ENCODE results near the gene EMC10. TPM values are rescaled to one million over a fixed set of nuclear protein-coding genes. Genes with fewer than 3 reads are reported as not detected.
"Not testable (repeated sequence)": the region's sequence is repeated elsewhere in the genome, so short reads cannot be mapped to it uniquely, and the experiment has no call there.

Gene EMC10
- total RNA-seq, 1 donor from 2014 or later, result 79.2 TPM

DNA sequence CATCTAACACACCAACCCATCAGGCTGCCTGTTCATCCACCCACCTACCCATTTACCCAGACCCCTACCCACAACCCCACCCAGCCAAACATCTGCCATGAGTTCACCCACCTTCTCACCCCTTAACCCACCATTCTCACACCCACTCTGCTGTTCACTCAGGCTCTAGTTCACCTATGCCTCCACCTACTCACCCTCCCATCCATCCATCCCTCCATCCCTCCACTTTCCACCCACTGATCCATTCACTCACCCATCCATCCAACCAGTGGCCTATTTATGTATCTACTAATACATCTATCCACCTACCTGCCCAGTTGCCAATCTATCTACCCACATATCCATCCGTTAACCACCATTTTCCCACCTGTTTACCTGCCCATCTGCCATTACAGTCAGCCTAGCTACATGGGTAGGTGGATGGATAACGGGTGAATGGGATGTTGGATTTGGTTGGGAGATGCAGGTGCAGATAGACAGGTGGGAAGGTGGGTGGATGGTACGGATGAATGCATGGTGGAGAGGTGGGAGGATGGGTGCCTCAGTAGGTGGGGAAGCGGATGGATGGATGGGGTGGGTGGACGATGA is 38.4 kb upstream of the EMC10 start:
- H3K4me3 Mint-ChIP-seq, result no peak overlapping the region
- no peak for DNase-seq
- H3K27me3 Mint-ChIP-seq, result peaks cover 14% of the 10 kb centered on the region
- no peaks in the 10 kb centered on the region for H3K36me3 Mint-ChIP-seq (ENCODE audit: low read depth)
- H3K4me1 Mint-ChIP-seq, result peaks cover under 1% of the 10 kb centered on the region
- no peak overlapping the region for H3K27ac Mint-ChIP-seq
- intact Hi-C loops (cut with micrococcal nuclease), result loop anchor here (10.0 kb wide), 1 partner anchor 77 kb away; the partner anchor contains the start of genes ASPDH and JOSD2
- no peaks in the 10 kb centered on the region for H3K9me3 Mint-ChIP-seq

DNA sequence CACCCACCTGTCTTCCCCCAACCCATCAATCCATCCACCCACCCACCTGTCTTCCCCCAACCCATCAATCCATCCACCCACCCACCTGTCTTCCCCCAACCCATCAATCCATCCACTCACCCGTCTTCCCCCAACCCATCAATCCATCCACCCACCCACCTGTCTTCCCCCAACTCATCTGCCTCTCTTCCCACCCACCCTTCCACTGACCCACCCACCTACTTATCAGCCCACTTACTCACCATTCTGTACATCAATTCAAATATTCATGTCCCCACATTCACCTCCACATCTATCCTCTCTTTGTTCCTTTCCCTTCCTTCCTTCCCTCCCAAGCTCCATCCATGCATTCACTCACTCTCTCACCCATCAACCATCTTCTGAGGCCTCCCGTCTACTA is 37.2 kb upstream of the EMC10 start:
- H3K27ac Mint-ChIP-seq; H3K4me1 Mint-ChIP-seq; H3K4me3 Mint-ChIP-seq; H3K36me3 Mint-ChIP-seq (ENCODE audit: low read depth); H3K9me3 Mint-ChIP-seq; H3K27me3 Mint-ChIP-seq; DNase-seq: not testable (repeated sequence)
- intact Hi-C loops (cut with micrococcal nuclease), result loop anchor here (10.0 kb wide), 1 partner anchor 76 kb away; the partner anchor contains the start of genes ASPDH and JOSD2

DNA sequence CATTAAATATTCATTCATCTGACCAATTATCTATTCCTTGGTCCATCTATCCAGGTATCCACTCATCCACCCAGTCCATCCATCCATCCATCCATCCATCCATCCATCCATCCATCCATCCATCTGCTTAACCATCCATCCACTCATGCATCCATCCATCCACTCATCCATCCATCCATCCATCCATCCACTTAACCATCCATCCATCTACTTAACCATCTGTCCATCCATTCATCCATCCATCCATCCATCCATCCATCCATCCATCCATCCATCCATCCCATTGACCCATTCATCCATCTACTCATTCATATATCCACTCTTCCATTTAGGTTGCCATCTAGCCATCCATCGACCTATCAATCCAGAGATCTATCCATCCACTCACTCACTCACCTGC is 32.2 kb upstream of the EMC10 start:
- intact Hi-C loops (cut with micrococcal nuclease), result no loop called here
- no peak for DNase-seq
- H3K4me3 Mint-ChIP-seq, result no peak overlapping the region
- H3K27ac Mint-ChIP-seq, result no peak overlapping the region
- no peaks in the 10 kb centered on the region for H3K4me1 Mint-ChIP-seq
- no peaks in the 10 kb centered on the region for H3K36me3 Mint-ChIP-seq (ENCODE audit: low read depth)
- peaks cover 4% of the 10 kb centered on the region for H3K27me3 Mint-ChIP-seq
- H3K9me3 Mint-ChIP-seq, result peaks cover 4% of the 10 kb centered on the region

DNA sequence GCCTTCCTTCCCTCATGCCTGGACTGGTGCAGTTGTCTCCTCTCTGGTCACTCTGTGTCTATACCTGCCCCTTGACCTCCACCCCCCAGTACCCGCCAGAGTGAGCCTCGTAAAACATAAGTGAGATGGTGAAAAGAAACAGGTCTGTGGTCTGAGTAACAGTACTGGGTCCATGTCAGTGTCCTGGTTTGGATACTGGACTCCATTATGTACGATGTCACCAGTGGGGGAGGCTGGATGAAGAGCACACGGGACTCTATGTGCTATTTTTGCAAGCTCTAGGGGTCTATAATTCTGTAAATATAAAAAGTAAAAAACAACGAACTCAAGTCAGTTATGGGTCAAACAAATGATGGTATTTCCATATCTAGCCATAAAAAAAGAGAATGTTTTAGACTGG is 29.3 kb upstream of the EMC10 start:
- Mint-ChIP-seq H3K36me3 (ENCODE audit: low read depth) (no peaks in the 10 kb centered on the region), H3K27me3 (peaks cover 4% of the 10 kb centered on the region), H3K4me3 (no peak overlapping the region), H3K27ac (no peak overlapping the region), H3K9me3 (peaks cover 4% of the 10 kb centered on the region), H3K4me1 (no peaks in the 10 kb centered on the region)
- intact Hi-C loops (cut with micrococcal nuclease), result no loop called here
- no peak for DNase-seq

DNA sequence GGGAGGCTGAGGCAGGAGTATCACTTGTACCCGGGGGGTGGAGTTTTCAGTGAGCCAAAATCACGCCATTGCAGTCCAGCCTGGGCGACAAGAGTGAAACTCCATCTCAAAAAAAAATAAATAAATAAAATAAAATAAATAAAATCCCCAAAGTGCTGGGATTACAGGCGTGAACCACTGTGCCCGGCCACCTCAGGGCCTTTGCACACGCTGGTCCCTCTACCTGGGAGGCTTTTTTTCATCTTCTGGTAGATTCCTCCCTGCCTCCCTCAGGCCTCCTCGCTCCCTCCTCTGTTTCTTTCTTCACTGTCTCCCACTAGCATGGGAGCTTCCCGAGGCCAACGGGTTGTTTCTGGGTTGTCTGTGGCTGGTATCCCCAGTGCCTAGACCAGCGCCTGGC is 28.6 kb upstream of the EMC10 start:
- no peaks in the 10 kb centered on the region for H3K4me1 Mint-ChIP-seq
- DNase-seq, result no peak
- H3K27me3 Mint-ChIP-seq, result peaks cover 4% of the 10 kb centered on the region
- H3K36me3 Mint-ChIP-seq (ENCODE audit: low read depth), result no peaks in the 10 kb centered on the region
- intact Hi-C loops (cut with micrococcal nuclease), result no loop called here
- no peak overlapping the region for H3K4me3 Mint-ChIP-seq
- H3K27ac Mint-ChIP-seq, result no peak overlapping the region
- H3K9me3 Mint-ChIP-seq, result peaks cover 4% of the 10 kb centered on the region

DNA sequence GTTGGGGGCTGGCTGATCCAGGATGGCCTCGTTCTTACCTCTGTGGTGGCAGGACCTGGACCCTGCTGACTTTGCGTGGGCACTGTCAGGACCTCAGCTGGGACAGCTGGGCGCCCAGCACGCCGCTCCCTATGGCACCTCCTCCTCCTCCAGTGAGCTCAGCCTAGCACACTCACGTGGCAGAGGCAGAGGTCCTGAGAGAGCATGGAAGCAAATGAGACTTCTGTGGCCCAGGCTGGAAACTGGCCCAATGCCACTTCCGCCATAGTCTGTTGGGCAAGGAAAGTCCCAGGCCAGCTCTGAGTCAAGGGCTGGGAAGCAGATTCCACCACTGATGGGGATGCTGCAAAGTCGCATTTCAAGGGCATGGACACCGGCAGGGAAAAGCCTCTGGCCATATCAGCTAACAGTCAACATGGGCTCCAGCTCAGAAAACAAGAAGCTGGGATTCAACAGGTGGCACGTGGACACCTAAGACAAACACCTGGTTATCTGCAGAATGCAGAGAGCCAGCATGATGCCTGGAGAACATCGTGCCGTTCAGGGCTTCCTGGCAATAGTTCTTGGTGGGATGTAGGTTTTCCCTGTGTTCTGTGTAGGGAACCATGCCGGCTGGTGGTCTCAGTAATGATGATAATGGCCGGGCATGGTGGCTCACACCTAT is 26.9 kb upstream of the EMC10 start:
- Mint-ChIP-seq H3K9me3 (peaks cover 4% of the 10 kb centered on the region), H3K27me3 (peaks cover 4% of the 10 kb centered on the region), H3K4me3 (no peak overlapping the region), H3K27ac (no peak overlapping the region), H3K4me1 (no peaks in the 10 kb centered on the region), H3K36me3 (ENCODE audit: low read depth) (no peaks in the 10 kb centered on the region)
- no peak for DNase-seq
- intact Hi-C loops (cut with micrococcal nuclease), result no loop called here

DNA sequence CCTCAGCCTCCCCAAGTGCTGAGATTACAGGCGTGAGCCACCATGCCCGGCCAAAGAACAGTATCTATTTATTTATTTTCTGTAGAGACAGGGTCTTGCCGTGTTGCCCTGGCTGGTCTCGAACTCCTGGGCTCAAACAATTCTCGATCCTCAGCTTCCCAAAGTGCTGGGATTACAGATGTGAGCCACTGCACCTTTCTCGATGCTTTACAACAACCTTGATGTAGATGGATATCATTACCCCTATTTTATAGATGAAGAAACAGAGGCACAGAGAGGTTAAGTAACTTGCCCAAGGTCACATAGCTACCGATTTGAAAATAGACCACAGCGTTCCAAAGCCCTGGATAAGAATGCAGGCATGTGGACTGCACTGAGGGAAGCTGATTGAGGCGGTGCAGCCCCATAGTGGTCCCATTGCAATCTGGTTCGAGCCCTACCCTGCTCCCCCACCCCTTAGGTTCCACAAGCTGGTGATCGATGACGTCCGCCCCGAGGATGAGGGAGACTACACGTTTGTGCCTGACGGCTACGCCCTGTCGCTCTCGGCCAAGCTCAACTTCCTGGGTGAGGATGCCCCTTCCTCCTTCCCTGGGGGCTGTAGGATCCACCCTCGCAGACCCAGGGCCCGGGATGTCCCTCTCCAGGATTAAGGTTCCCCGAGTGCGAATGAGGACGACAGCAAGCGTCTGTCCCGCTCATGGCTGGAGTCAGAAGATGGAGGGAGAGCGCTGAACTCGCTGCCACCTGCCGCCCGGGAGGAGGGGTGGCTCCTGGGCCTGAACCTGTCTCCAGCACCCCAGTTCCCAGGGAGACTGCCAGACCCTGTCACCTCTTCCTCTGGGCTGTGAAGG is 25.7 kb upstream of the EMC10 start:
- H3K27ac Mint-ChIP-seq, result no peak overlapping the region
- intact Hi-C loops (cut with micrococcal nuclease), result no loop called here
- H3K4me1 Mint-ChIP-seq, result no peaks in the 10 kb centered on the region
- H3K36me3 Mint-ChIP-seq (ENCODE audit: low read depth), result no peaks in the 10 kb centered on the region
- H3K4me3 Mint-ChIP-seq, result no peak overlapping the region
- H3K27me3 Mint-ChIP-seq, result peaks cover 4% of the 10 kb centered on the region
- DNase-seq, result no peak
- peaks cover 4% of the 10 kb centered on the region for H3K9me3 Mint-ChIP-seq

DNA sequence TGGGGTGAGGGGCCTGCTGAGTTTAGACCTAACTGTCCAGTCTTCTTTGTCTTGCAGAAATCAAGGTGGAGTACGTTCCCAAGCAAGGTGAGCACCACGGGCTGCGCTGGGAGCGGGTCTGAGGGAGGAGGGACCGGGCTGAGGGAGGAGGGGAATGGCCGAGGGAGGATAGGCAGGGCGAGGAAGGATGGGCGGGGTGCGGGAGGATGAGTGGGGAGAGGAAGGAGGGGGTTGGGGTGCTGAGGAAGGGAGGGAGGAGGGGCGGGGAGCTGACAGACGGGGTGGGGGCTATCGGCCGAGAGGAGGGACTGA is 25.1 kb upstream of the EMC10 start:
- DNase-seq, result no peak
- Mint-ChIP-seq H3K4me3 (no peak overlapping the region), H3K27me3 (peaks cover 4% of the 10 kb centered on the region), H3K9me3 (peaks cover 4% of the 10 kb centered on the region), H3K4me1 (no peaks in the 10 kb centered on the region), H3K36me3 (ENCODE audit: low read depth) (no peaks in the 10 kb centered on the region), H3K27ac (no peak overlapping the region)
- intact Hi-C loops (cut with micrococcal nuclease), result no loop called here

DNA sequence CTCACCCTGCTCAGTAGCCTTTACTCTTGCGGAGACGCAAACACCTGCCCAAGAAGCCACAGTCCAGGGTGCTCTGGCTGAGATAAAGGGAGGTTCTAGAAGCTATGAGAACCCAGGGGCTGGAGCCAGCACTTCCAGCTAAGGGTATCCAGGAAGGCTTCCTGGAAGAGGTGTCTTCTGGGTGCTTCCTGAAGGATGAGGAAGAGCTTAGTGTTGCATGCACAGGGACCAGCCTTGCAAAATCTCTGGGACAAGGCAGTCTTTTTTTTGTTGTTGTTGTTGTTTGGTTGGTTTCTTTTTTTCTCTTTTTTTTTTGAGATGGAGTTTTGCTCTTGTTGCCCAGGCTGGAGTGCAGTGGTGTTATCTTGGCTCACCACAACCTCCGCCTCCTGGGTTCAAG is 23.1 kb upstream of the EMC10 start:
- H3K36me3 Mint-ChIP-seq (ENCODE audit: low read depth), result no peaks in the 10 kb centered on the region
- intact Hi-C loops (cut with micrococcal nuclease), result no loop called here
- no peak overlapping the region for H3K27ac Mint-ChIP-seq
- no peaks in the 10 kb centered on the region for H3K9me3 Mint-ChIP-seq
- no peaks in the 10 kb centered on the region for H3K4me1 Mint-ChIP-seq
- H3K27me3 Mint-ChIP-seq, result peaks cover 6% of the 10 kb centered on the region
- H3K4me3 Mint-ChIP-seq, result no peak overlapping the region
- DNase-seq, result no peak

DNA sequence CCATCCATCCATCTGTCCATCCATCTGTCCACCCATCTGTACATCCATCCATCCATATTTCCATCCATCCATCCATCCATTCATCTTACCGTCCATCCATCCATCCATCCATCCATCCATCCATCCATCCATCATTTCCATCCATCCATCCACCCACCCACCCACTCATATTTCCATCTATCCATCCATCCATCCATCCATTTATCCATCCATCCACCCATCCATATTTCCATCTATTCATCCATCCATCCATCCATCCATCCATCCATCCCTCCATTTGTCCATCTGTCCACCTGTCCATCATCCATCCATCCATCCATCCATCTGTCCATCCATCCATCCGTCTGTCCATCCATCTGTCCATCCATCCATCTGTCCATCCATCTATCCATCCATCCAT is 20.3 kb upstream of the EMC10 start:
- Mint-ChIP-seq H3K36me3 (ENCODE audit: low read depth) (no peaks in the 10 kb centered on the region), H3K4me1 (peaks cover 9% of the 10 kb centered on the region), H3K27ac (no peak overlapping the region), H3K27me3 (peaks cover 5% of the 10 kb centered on the region), H3K4me3 (no peak overlapping the region), H3K9me3 (no peaks in the 10 kb centered on the region)
- no peak for DNase-seq
- intact Hi-C loops (cut with micrococcal nuclease), result no loop called here

DNA sequence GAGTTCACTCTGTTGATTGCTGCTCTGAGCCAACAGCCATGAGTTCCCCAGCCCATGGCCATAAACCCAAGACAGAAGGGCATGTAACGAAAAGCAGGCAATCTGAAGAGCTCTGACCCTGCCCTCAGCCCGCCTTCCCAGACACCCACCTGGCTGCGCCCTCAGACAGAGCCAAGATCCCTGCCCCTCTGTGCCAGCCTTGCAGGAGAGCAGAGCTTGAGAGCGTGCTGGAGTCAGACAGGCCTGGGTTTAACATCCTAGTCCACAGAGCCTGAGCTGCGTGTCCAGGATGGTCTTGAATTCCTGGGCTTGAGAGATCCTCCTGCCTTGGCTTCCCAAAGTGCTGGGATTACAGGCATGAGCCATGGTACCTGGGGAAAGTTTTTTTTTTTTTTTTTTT is 19.0 kb upstream of the EMC10 start:
- no peak overlapping the region for H3K27ac Mint-ChIP-seq
- no peak overlapping the region for H3K4me3 Mint-ChIP-seq
- DNase-seq, result no peak
- H3K27me3 Mint-ChIP-seq, result peaks cover 5% of the 10 kb centered on the region
- H3K36me3 Mint-ChIP-seq (ENCODE audit: low read depth), result no peaks in the 10 kb centered on the region
- intact Hi-C loops (cut with micrococcal nuclease), result no loop called here
- no peaks in the 10 kb centered on the region for H3K9me3 Mint-ChIP-seq
- H3K4me1 Mint-ChIP-seq, result peaks cover 12% of the 10 kb centered on the region

DNA sequence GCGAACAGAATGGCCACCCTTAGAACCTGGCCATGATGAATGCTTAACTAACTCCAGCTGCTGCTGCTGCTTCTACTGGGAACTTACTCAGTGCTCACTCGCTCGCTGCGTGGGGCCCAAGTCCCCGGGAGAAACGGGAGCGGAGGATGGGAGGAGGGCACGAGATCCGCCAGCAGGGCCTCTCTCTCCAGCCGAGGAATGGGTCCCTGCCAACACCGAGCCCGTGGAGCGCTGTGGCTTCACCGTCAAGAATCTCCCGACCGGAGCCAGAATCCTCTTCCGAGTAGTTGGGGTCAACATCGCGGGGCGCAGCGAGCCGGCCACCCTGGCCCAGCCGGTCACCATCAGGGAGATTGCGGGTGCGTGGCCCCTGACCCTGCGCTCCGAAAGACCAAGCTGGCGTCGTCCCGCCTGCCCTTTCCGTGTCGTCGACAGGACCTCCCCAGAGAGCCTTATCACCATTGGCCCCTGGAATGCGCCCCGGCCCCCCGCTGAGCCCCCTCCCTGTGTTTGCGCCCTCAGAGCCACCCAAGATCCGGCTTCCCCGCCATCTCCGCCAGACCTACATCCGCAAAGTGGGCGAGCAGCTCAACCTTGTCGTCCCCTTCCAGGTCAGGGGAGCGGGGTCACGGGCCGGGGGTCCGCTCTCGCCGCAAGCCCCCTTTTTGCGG is 17.8 kb upstream of the EMC10 start:
- Mint-ChIP-seq H3K9me3 (no peaks in the 10 kb centered on the region), H3K27ac (no peak overlapping the region), H3K4me3 (no peak overlapping the region), H3K4me1 (peaks cover 12% of the 10 kb centered on the region), H3K36me3 (ENCODE audit: low read depth) (no peaks in the 10 kb centered on the region), H3K27me3 (peaks cover 5% of the 10 kb centered on the region)
- DNase-seq, result no peak
- intact Hi-C loops (cut with micrococcal nuclease), result no loop called here

DNA sequence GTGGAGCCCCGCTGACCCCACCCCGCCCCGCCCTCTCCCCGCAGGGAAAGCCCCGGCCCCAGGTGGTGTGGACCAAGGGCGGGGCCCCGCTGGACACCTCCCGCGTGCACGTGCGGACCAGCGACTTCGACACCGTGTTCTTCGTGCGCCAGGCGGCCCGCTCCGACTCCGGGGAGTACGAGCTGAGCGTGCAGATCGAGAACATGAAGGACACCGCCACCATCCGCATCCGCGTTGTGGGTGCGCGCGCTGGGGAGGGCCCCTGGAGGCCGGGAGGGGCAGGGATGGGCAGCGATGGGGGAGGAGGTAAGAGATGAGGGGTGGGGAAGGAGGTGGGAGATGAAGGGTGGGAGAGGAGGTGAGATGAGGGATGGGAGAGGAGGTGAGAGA is 17.2 kb upstream of the EMC10 start:
- Mint-ChIP-seq H3K27me3 (peaks cover 5% of the 10 kb centered on the region), H3K27ac (no peak overlapping the region), H3K9me3 (no peaks in the 10 kb centered on the region), H3K36me3 (ENCODE audit: low read depth) (no peaks in the 10 kb centered on the region), H3K4me3 (no peak overlapping the region), H3K4me1 (peaks cover 12% of the 10 kb centered on the region)
- no peak for DNase-seq
- intact Hi-C loops (cut with micrococcal nuclease), result no loop called here

DNA sequence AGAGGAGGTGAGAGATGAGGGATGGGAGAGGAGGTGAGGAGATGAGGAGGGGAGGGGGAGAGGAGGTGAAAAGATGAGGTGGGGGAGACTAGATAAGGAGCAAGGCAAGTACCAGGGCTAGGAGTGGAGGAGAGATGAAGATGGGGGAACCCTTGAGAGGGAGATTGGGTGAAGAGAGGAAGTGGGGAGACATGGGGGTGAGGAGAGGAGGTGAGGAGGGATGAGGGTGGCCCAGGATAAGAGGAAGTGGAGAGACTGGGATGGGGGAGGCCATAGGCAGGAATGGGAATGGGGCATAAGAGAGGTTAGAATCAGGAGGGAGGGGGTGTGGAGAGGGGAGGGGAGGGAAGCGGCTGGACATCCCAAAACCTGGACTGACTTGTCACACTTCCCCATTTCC is 16.7 kb upstream of the EMC10 start:
- no peak overlapping the region for H3K4me3 Mint-ChIP-seq
- H3K27ac Mint-ChIP-seq, result peak overlapping the region; percentile 58
- peaks cover 5% of the 10 kb centered on the region for H3K27me3 Mint-ChIP-seq
- no peak for DNase-seq
- H3K9me3 Mint-ChIP-seq, result no peaks in the 10 kb centered on the region
- H3K36me3 Mint-ChIP-seq (ENCODE audit: low read depth), result no peaks in the 10 kb centered on the region
- intact Hi-C loops (cut with micrococcal nuclease), result loop anchor here (5.0 kb wide), 2 partner anchors 42 to 207 kb away; partner anchors contain the start of gene SPIB
- H3K4me1 Mint-ChIP-seq, result peaks cover 12% of the 10 kb centered on the region

Measured in activated CD4-positive, alpha-beta T cell treated with anti-CD3 and anti-CD28 coated beads, Interleukin-2, amount 10 ng/mL, durations not matched to agents 24 days and 14 days (primary cell).